Ovary (tissue), 9 donors: Measurements from ENCODE around the gene TRPC1. TPM values are rescaled to one million over a fixed set of nuclear protein-coding genes. Genes with fewer than 3 reads are reported as not detected.
"Not testable (repeated sequence)": the region's sequence is repeated elsewhere in the genome, so short reads cannot be mapped to it uniquely, and the experiment has no call there.

Experiments
- DNase-seq, 5 donors: peaks; one replicate each; pipeline ENCODE4 v3.0.0-alpha.2; 2019 to 2020
- H3K27ac ChIP-seq, 2 donors: fragments of 200-600 bp; one replicate each; pipeline versions ENCODE4 v1.5.1 to v1.8.0; 2019 to 2022
- H3K27me3 ChIP-seq: fragments of 200-600 bp; one replicate; pipeline ENCODE4 v1.8.0; 2022
- H3K36me3 ChIP-seq: fragments of 200-600 bp; sonication (generic); one replicate; pipeline ENCODE4 v1.5.1; 2019
- H3K4me1 ChIP-seq: one replicate; pipeline ENCODE4 v1.8.1; 2013; ENCODE audit warnings: mild to moderate bottlenecking, moderate library complexity; ENCODE audit not compliant: insufficient read depth
- H3K4me3 ChIP-seq: fragments of 200-600 bp; sonication (generic); one replicate; pipeline ENCODE4 v1.5.1; 2017
- H3K9me3 ChIP-seq, 2 donors: fragments of 200-600 bp in 1 of 2; sonication (generic) in 1 of 2; one replicate each; pipeline versions ENCODE4 v1.5.1 to v1.8.1; 2013 to 2019; ENCODE audit warnings: mild to moderate bottlenecking in 1 of 2, moderate library complexity in 1 of 2
- CTCF ChIP-seq, 3 donors: fragments of 450-650 bp in 2 of 3; fragments of 200-600 bp in 1 of 3; IDR thresholded peaks; one replicate each; pipeline versions ENCODE4 v1.5.1 to v1.8.0; 2016 to 2022; ENCODE audit warnings: antibody characterized with exemption in 3 of 3, mild to moderate bottlenecking in 1 of 3
- EP300 ChIP-seq: sonication (generic); formaldehyde crosslinking; IDR thresholded peaks from one replicate; pipeline ENCODE4 v1.6.1; 2017; ENCODE audit warnings: antibody characterized with exemption
- POLR2A ChIP-seq: fragments of 450-650 bp; IDR thresholded peaks from one replicate; pipeline ENCODE4 v1.6.1; 2017; ENCODE audit warnings: antibody characterized with exemption, mild to moderate bottlenecking, moderate library complexity
- WGBS, 3 donors: extraction: QIAGEN DNeasy Blood & Tissue Kit in 1 of 3; methylation state at CpG; one replicate each; pipeline versions ENCODE4 v1.1.5 to v1.1.7; 2013 to 2017; 5-methylcytosine and 5-hydroxymethylcytosine counted together
- intact Hi-C, 4 donors: fragments of 100-400 bp; cut with DNase I; formaldehyde crosslinking; loops; one replicate each; pipeline versions ENCODE4 v1.11.0 to v1.15.1; 2022 to 2023
- polyA plus RNA-seq, 2 donors: library from polyadenylated mRNA; stranded (reverse); fragments of 200-250 nt in 1 of 2; fragments of 350-450 nt in 1 of 2; fragmentation: Illumina TruSeq in 1 of 2; extraction: RNeasy Lipid Tissue Mini Kit (QIAGEN cat#74804) in 1 of 2; gene quantifications; one replicate each; pipeline ENCODE4 v1.2.3, GENCODE V29; 2013 to 2014
- total RNA-seq, 7 donors: library from RNA; depleted of rRNA in 2 of 7; stranded (reverse); fragments of >200 nt in 2 of 7; fragmentation: NEBNext Ultra II Directional in 3 of 7; extraction: Animal tissue kit (Norgen Biotek cat#: 25700) in 3 of 7; gene quantifications; one replicate each; pipeline versions ENCODE4 v1.1.0 to v1.2.4, GENCODE V29; 2016 to 2023
- donor health status: DM: no; HTN: no; CAD: no; lungs with moderate emphysema.
- donor health status: DM: no; HTN: no; CAD: no.
- donor health status: Bipolar disorder and iron deficiency.
- donor health status: DM: yes; HTN: yes; CAD: no.
- donor health status: DM: no; HTN: no; CAD: no.
- donor health status: DM: yes; HTN: yes; CAD: no.

The TRPC1 gene
- total and polyA plus RNA-seq, 9 donors = 12.6 to 41.7 (median 34.5) TPM

GRCh38 chr3:142734834-142735233 is 11.0 kb downstream of the TRPC1 start:
- no peak for DNase-seq
- Histone ChIP-seq H3K27ac (no peak overlapping the region), H3K9me3 (no peaks in the 10 kb centered on the region), H3K27me3 (no peaks in the 10 kb centered on the region), H3K4me1 (no peaks in the 10 kb centered on the region), H3K36me3 (no peaks in the 10 kb centered on the region), H3K4me3 (no peak overlapping the region)
- TF ChIP-seq CTCF (IDR thresholded peaks at IDR 0.05) (no peak), POLR2A (no peak), EP300 (no peak)
- WGBS, 3 donors = 98 to 99% (median 99%) methylated on average over 2 of the region's 2 CpGs
- intact Hi-C loops = no loop called here

- Histone ChIP-seq H3K9me3 (no peaks in the 10 kb centered on the region), H3K27me3 (no peaks in the 10 kb centered on the region), H3K36me3 (no peaks in the 10 kb centered on the region), H3K4me3 (no peak overlapping the region), H3K4me1 (no peaks in the 10 kb centered on the region), H3K27ac (no peak overlapping the region)
- TF ChIP-seq EP300 = no peak
- TF ChIP-seq CTCF (IDR thresholded peaks at IDR 0.05) = no peak
- no peak for TF ChIP-seq POLR2A
- intact Hi-C loops = no loop called here
- DNase-seq = no peak
These were observed 11.6 kb downstream of the TRPC1 start for GRCh38 chr3:142735462-142735861.

- H3K27me3 ChIP-seq = no peaks in the 10 kb centered on the region
- no peak overlapping the region for H3K27ac ChIP-seq
- intact Hi-C loops = no loop called here
- no peak for DNase-seq
- no peaks in the 10 kb centered on the region for H3K9me3 ChIP-seq
- no peak overlapping the region for H3K4me3 ChIP-seq
- H3K4me1 ChIP-seq = no peaks in the 10 kb centered on the region
- no peaks in the 10 kb centered on the region for H3K36me3 ChIP-seq
- TF ChIP-seq EP300 = no peak
- TF ChIP-seq CTCF (IDR thresholded peaks at IDR 0.05) = no peak
- TF ChIP-seq POLR2A = no peak
These were observed 14.6 kb downstream of the TRPC1 start for GRCh38 chr3:142738396-142738795.

GRCh38 chr3:142746646-142747045 is 22.8 kb downstream of the TRPC1 start:
- H3K4me3 ChIP-seq = no peak overlapping the region
- 90 to 96% (median 94%) methylated on average over 7 of the region's 7 CpGs for WGBS, 3 donors
- H3K4me1 ChIP-seq = no peaks in the 10 kb centered on the region
- no peak for DNase-seq
- H3K9me3 ChIP-seq = no peaks in the 10 kb centered on the region
- intact Hi-C loops = no loop called here
- no peak overlapping the region for H3K27ac ChIP-seq
- TF ChIP-seq EP300 = no peak
- no peak for TF ChIP-seq POLR2A
- no peak for TF ChIP-seq CTCF (IDR thresholded peaks at IDR 0.05)
- no peaks in the 10 kb centered on the region for H3K36me3 ChIP-seq
- H3K27me3 ChIP-seq = no peaks in the 10 kb centered on the region

GRCh38 chr3:142750531-142750930 is 26.7 kb downstream of the TRPC1 start:
- intact Hi-C loops, H3K27ac ChIP-seq, H3K36me3 ChIP-seq, H3K4me3 ChIP-seq, H3K9me3 ChIP-seq, H3K4me1 ChIP-seq, H3K27me3 ChIP-seq, DNase-seq: not testable (repeated sequence)
- WGBS, 3 donors = 95 to 98% (median 97%) methylated on average over 4 of the region's 4 CpGs

GRCh38 chr3:142752605-142753004 is 28.8 kb downstream of the TRPC1 start:
- H3K9me3 ChIP-seq, H3K27me3 ChIP-seq, H3K27ac ChIP-seq, H3K4me3 ChIP-seq, H3K4me1 ChIP-seq, intact Hi-C loops, H3K36me3 ChIP-seq, DNase-seq: not testable (repeated sequence)
- 32 to 48% (median 34%) methylated on average over 4 of the region's 4 CpGs for WGBS, 3 donors
